ENCODE results near the gene SLC22A3.
A peak's percentile ranks its signal among the peaks of the same experiment; 100 is the strongest.

The SLC22A3 gene

DNA sequence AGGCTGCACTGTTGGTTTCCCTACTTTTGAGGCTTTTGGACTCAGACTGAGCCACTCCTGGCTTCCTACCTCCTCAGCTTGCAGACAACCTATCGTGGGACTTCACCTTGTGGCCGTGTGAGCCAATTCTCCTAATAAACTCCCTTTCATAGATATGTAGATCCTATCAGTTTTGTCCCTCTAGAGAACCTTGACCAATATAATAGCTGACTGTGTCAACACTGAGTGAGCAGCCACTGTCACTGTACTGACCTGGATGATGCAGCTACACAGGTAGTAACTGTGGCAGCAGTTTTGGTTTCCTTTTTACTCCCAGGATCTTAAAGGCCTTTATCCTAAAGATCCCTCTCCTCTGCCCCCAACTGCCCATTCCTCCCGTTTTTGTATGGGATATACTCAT, 70.2 kb downstream of the SLC22A3 start:
- DNase-seq = no peak

DNA sequence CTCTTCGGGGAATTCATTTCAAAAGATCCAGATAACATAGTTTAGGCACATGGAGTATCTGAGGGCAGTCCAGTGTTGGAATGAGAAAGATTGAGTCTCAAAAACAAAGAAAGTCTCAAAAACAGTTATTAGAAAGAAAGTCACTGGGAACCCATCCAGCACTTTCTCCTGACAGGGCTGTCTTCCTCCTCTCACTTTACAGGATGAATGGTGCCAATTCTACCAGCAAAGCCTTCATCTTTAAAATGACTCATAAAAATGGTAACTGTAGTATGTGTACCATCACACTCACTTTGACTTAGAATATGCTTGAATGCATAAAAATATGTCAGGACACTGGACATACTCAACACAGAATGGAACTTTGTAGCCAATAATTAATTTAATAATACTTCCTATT, 71.3 kb downstream of the SLC22A3 start:
- no peak for DNase-seq

DNA sequence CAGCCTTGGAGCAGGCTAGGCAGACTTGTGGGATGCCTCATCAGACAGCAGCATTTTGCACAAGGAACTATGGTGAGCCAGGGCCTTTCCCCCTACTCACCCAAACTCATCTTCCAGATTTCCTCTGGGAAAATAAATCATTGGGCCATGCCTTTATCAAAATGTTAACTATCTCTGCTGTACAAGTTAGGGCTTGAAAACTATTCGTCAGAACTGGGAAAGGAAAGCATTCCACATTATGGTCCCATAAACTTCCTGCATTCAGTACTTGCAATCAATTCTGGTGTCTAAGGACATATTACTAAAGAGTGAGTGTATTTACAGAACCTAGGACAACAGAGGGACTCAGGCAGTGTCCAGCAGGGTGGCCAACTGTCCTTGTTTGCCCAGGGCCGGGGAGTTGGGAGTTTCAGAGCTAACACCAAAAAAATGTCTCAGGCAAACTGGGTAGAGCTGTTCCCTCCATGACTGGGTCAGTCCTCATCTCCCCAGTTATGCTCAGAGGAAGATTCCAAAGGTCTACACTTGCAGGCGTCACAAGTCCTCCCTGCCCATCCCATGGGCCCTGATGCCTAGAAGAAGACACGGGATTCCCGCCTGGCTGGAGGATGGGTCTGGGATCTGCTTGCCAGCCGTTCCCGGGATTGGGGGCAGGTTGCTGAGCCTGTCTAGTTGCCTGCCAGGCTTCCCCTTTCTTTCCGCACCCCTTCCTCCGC, 72.2 kb downstream of the SLC22A3 start:
- DNase-seq = no peak

DNA sequence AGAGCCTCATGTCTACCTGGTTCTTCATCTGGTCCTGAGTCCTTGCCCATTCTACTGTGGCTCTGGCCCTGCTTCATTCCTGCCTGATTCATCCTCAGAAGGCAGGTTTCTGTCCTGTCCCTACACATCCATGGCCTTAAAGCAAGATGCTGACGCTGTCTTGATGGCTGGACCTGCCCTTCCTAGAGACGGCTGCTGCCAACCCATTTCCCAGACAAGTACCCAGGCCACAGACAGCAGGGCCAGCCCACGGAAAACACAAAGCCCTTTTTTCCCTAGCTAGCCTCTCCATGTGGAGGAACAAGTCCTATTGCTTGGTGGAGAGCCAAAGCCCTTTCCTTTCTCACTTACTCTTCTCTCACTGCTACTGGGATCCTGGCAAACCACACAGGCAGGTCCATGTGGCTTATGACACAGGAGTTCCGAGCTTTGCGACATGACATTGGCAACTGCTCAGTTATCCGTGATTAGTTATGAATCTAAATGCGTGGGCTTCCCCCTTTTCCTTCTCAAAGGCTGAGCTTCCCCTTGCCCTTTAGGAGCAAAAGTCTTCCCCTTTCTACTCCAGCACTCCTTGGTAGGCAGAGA, 72.9 kb downstream of the SLC22A3 start:
- no peak for DNase-seq

DNA sequence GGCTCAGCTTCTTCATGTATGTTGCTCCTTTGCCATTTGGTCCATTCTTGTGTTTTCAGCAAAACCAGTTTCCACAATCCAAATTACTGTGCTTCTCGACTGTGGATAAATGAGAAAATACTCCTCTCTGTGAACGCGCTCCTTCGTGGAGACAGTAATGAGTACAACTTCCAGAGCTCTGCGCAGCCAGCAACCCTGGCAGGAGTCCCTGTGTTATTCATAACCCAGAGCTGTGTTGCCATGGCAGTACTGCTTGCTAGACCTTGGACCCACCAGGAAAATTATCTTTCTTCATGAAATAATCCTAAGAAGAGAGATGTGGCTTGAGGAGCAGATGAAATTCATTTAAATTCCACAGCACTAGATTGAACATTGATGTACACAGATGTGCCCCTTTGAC, 73.7 kb downstream of the SLC22A3 start:
- no peak for DNase-seq

DNA sequence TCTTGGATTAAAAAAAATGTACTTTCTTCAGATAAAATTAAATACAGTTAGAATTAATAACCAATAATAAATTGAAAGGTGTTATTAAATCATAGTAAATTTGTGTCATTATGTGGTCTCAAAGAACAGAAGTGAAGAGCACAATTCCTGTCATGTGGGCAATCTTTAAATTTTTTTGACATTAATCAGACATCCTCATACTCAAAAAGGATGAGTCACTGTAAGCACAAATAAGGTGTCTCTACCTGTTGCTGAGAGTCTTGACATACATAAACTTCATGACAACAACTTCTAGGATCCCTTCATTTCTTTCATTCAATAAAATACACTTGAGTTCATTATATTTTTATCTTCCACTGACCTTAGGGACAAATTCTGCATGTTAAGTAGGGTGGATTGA, 76.1 kb downstream of the SLC22A3 start:
- no peak for DNase-seq

DNA sequence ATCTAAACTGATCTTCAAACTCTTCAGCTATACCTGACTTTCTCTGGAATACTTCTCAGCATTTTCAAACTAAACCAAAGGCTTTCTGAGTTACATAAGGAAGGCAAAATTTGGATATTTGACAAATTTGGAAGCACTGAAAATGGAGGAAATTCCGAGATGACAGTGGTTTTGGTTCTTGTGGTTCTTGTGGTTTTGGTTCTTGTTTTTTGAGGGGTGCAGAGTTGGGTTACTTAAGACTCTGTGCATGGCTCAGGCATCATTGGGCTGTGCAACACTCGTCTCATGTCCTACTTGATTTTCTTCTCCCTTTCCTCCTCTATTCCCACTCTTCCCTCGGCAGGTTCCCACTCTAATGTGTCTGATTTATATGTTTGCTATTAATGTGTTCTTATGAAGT, 78.0 kb downstream of the SLC22A3 start:
- no peak for DNase-seq

DNA sequence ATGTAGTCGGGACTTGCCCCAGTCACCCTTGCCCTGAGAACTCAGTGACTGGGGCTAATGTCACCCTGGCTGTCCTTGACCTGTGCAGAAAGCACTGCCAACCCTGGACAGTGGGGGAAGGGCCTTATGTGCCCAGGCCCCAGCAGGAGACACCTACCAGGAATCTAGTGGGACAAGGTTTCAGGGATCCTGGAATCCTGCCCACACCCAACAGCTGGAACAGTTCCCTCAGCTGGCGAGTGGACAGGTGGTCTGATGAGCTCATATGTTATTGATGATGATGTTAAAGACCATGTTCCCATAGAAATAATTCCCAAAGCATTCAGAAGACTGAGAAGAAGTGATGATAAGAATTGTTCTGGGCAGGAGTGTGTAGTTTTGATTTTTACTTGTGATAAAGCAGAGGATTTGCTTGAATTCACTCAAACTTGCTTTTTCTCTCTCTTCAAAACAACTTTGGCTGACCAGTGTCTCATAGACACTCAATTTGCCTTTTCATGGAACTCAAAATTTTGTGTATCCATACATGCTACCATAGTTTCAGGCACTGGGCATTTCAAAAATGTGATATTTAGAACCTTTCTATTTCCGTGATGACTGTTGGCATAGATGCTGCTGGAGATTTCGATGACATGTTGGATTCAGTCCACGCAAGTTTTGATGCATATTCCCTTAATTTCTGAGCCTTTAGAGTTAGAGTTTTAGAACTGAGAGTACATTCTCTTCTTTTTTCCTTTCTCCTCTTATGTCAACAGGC, 79.3 kb downstream of the SLC22A3 start:
- no peak for DNase-seq

DNA sequence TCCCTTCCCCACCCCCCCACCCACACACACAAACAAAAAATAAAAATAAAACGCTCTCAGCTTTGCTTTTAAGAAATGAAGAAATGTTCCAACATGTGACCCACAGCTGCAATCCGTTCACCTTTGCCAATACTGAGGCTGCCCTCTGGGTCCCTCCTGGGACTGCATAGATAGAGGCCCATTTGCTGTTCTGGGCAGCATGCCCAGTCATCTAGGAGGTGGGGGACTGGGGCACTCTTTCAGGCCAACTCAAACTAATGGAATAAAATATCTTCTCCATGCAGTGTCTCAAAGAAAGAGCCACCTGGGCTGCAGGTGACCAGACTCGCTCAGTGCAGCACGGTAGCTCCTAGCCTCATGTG, 79.9 kb downstream of the SLC22A3 start:
- peak in 1 of 14 donors; percentile 10 for DNase-seq

DNA sequence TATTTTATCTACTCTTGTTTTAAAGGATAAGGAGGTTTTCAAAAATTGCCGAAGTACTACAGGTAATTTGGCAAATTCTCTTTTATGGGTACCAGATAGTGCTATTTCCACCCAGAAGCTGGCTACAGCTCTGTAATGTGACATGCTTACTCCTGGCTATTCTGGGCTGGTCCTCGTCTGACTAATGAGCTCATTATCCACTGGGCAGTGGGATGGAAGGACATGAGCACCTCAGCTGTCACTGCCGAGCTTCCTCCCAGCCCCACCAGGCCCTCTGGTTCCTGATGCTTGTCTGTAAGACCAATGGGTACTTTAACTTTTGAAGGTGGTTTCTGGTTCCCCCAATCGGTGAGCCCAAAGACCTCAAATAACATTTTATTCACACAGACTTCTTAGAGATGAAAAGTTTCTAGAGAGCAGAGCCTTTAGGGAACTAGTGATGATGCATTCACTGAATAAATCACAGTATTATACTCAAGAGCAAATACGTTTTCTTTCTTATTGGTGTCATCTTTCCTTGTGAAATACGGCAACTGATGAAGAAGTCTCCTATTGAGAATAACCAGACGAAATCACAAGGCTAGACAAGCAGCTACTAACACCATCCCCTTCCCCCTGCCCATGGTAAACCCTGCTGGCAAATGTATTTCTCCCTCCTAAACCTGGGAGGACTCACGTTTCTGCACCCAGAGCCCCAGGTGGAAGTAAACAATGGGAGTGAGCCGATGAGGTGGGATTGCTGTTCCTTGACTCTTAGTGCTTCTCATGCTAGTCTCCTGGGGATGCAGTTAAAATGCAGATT, 80.8 kb downstream of the SLC22A3 start:
- DNase-seq = no peak

DNA sequence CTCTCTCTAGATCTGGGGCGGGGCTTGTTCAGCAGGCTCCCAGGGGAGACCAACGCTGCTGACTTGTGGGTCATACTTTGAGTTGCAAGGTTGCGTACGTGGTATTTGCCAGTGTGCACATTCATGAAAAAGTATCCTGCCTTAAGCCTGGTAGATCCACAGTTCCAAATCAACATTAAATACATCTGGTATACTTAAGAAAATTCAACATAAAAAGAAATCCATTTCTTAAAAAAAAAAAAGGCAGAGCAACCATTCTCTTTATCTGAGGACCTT, 81.4 kb downstream of the SLC22A3 start:
- DNase-seq = no peak

DNA sequence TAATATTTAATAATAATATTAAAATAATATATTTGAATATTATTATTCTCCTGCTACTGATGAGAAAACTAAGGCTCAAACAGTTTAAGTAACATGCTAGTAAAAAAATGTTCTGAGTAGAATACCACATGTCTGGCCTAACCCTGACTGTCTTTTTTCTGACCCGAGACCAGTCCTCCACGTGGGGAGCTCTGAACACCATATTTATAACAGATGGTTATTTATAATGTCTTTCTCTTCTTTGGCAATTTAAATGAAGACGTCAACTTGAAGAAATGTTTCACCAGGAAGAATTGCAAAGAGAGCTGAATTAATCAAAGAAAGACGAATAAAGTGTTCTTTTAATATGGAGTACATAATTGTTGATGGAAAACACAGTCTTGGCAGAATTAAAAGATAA, 82.0 kb downstream of the SLC22A3 start:
- DNase-seq = no peak

DNA sequence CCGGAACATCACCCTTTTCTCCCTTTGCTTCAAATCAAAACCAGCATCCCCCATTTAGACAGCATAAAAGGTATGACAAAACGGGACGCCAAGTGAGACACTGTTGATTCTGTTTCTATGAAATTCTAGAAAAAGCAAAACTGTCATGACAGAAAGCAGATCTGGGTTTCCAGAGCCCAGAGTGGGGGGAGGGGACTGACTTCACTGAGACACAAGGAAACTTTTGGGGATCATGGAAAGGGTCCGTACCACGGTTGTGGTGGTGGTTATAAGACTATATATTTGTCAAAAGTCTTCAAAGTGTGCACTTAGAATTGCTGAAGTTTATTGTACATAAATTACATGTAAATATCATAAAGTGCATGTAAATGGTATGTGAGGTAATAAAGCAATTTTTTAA, 82.6 kb downstream of the SLC22A3 start:
- DNase-seq = no peak

DNA sequence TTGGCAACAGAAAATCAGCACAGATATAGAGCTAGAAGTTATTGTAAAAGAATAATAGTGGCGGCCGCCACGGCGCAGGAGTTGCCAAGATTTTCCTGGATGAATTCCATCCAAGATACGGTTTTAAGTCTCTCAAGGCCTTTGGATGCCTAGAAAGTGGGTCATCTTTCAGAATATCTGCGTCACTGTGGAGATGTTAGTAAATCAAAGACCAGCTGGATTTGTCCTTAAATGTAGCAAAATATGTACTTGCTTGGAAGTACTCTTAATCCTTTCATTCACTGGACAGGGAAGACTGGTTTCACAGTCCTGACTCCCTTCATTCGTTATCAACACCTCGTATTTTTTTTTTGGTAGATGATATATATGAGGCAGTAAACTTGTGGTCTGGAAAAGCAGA, 83.0 kb downstream of the SLC22A3 start:
- DNase-seq = no peak

DNA sequence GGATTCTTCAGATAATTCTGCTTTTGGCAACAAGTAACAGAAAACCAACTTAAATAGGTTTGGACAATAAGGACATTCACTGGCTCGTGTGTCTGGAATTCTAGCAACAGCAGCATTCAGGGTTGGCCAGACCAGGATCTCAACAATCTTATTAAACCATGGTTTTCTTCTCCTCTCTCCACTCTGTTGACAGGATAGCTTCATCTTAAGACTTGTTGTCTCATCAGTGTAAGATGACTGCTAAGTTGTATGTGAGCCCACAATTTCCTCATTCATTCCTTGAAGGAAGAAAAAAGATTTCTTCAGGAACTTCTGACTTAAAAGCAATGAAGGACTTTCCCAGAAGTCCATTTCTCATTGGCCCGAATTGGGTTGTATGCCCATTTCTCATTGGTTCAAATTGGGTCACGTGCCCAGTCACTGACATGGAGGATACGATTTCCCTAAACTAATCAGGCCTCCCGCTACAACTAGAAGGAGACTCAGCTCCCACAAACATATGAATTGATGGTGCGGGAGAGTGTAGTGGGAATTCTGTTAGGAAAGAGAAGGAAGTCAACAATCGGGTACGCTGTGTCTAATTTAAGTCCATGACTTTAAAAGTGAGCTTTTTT, 83.7 kb downstream of the SLC22A3 start:
- no peak for DNase-seq

DNA sequence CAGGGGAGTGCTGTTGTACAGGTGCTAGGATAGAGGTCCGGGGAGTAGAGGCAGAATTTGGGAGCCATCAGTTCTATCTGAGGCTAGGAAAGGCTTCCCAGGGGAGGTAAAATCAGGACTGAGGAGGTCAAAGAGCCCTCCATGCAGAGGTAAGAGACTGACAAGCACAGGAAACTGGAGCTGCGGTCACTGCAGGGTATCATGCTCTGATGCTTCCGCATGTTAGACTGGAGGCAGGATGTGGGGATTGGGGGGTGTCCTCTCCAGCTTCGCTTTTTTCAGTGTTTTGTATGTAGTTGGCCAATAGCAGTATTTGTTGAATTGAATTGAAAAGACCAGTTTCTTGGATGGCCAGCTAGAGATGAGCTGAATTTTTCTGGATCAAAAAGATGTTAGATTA, 87.8 kb downstream of the SLC22A3 start:
- no peak for DNase-seq

DNA sequence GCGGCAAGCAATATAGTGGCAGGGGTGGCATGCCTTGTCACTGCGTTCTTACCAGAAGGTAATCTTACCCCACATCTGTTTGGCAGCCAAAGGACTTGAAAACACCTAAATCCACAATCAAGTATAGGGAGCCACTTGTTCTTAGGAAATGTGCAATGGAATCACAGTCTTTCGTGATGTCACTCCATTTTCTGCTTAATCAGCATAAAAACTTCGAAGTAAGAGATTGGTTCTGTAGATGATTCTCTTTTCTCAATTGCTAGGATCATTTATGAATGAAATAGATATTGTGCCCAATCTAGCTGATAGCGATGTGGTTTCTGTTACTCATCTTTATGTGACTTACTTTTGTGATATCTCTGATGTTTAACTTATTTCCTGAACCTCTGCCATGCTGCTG, 89.0 kb downstream of the SLC22A3 start:
- no peak for DNase-seq

DNA sequence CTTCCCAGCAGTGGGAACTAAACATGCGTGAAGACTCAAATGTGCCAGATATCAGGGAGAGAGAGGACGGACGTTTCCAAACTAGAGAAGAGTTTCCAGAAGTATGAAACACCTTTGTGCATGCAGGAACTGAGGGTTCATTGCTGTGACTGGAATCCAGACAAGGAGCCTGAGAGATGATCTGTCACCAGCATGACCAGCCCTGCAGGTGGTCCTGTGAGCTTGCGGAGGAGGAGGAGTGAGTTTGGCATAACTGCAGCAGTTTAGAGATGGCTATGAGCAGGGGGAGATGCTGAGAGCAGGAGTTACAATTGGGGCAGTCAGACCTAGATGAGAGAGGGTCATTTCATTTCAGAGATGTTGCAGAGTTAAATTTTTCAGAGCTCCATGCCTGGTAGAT, 89.6 kb downstream of the SLC22A3 start:
- DNase-seq = no peak

DNA sequence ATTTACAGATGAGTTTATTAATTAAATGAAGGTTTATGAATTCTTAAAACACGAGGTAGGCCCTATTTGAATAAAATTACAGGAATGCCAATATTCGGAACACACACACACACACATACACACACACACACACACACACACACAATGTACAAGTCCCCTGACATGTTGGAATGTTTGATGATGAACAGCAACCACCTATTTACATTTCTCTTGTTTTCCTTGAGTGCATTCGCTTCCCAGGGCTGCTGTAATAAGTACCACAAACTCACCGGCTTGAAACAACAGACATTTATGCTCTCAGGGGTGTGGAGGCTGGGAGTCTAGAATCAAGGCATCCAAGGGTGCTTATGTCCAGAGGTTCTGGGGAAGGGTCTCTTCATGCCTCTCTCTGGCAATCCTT, 90.3 kb downstream of the SLC22A3 start:
- DNase-seq = no peak

DNA sequence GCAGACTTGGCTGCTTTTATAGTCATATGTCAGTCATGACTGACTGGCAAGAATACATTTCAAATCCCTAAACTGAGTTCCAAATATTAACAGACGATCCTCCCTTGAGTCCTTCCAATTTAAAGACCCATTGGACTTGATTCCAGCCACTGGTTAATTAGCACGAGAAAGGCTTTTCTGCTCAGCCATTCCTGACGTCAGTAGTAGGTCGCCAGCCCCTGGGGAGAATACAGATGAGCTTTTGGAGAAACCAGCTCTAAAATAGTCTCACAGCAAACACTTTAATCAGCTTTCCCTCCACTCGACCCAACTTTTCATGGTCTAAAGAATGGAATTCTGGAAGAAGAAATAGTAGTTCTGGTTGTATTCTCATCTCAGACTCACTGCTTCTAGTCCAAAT, 91.6 kb downstream of the SLC22A3 start:
- DNase-seq = peak in 1 of 14 donors; percentile 8

DNA sequence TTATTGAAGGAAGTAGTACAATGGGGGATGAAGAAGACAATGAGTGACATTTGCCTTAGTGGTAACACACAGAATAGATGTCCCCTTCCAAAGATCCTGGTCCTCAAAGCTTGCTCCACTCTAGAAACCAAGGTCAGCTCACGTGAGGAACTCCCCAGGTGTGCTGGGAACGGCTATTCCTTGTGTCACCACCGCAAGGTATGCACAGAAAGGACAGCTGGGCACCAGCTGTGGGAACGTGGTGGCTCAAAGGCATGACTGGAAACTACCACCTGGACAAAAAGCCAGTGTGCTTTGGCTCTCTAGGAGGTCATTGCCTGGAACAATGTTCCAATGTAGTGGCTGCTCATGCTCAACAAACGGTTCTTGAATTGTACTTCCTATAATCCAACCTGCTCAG, 94.0 kb downstream of the SLC22A3 start:
- no peak for DNase-seq

DNA sequence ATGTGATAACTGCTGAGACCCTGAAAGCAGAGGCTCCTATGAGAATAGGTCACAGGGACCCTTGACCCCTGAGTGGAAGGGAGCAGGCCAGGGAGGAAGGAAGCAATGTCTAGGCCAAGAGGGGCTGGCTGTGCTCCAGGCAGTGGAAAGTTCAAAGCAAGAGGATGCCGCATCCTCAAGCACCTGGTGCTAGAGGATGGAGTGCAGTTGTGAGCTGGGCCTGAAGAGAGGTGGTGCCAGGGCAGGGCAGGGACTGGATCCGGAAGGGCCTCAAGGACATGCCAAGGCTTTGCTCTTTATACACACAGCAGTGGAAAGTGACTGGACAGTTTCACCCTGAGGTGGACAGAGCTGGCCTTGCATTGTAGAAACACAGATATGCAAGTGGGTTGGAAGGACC, 97.0 kb downstream of the SLC22A3 start:
- no peak for DNase-seq

DNA sequence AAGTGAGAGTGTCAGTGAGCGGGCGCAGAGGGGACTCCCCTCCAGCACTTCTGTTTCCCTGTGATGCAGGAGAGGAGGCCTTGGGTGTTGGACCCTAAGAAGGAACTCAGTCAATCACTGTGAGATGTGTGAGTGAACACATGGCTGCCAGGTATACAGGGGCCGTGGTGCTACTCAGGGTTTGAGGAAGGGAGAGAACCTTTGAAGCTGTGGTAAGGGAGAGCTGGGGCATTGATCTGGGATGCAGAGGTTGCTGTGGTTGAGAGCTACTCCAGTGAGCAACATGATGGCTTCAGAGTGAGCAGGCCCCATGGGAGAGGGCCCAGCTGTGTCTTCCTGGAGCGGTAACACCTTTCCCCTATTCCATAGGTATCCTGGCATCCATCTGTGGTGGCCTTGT, 99.2 kb downstream of the SLC22A3 start:
- DNase-seq = no peak

Data from C1 segment of cervical spinal cord (tissue), 14 donors.